HUES48 (cell line): ENCODE results near the gene CYTH4.
A peak's percentile ranks its signal among the peaks of the same experiment; 100 is the strongest.

Experiments
- H3K27ac ChIP-seq: one replicate; pipeline ENCODE4 v1.7.0; 2013; ENCODE audit warnings: low read depth, low read length, inconsistent platforms
- H3K27me3 ChIP-seq: 2 replicates; pipeline ENCODE4 v1.6.1; 2013; ENCODE audit warnings: mild to moderate bottlenecking, low read length; ENCODE audit not compliant: control insufficient read depth, insufficient read depth
- H3K36me3 ChIP-seq: 2 replicates; pipeline ENCODE4 v1.6.1; 2013; ENCODE audit warnings: low read length; ENCODE audit not compliant: control insufficient read depth, insufficient read depth
- H3K4me1 ChIP-seq: 2 replicates; pipeline ENCODE4 v1.6.1; 2013; ENCODE audit warnings: mild to moderate bottlenecking, low read length; ENCODE audit not compliant: control insufficient read depth, insufficient read depth
- H3K4me3 ChIP-seq: 2 replicates; pipeline ENCODE4 v1.5.1; 2013; ENCODE audit warnings: mild to moderate bottlenecking, low read depth, low read length
- H3K9ac ChIP-seq: 2 replicates; pipeline ENCODE4 v1.6.1; 2013; ENCODE audit warnings: mild to moderate bottlenecking, low read depth, low read length, moderate library complexity
- H3K9me3 ChIP-seq: 2 replicates; pipeline ENCODE4 v1.6.1; 2013; ENCODE audit warnings: low read length; ENCODE audit not compliant: control insufficient read depth, insufficient read depth

Gene CYTH4

DNA sequence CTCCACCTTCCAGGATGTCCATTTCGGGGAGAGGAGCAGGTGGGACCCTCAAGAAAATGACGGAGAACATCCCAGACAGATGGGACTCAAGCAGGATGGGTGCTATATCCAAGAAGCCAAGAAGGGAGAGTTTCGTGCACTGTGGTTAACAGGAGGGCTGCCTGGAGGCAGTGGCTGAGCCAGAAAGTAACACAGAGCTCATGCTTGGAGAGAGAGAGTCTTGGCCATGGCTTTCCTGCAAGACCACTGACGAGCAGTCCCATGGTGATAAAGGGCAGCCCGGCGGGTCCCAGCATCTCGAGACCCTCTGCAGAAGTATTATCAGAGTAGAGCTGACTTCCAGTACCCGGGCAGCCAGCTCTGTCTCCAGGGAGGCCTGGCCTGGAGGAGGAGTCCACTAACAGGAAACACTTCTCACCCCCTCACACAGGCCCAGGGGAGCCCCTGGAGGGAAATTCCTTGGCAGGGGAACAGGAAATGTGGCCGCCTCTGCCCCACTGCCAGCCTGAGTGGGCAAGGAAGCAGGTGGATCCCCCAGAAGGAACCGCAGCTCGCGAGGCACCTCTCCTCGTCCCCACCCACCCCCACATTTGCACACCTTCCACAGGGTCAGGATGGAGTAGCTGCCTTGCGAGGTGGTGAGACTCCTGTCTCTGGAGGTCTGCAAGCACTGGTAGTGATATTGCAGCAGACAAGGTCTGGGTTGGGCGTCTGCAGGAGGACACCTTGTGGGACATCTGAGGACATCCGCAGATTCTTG lies 32.2 kb downstream of the CYTH4 start:
- no peak overlapping the region for H3K4me3 ChIP-seq
- no peak overlapping the region for H3K27ac ChIP-seq
- H3K4me1 ChIP-seq: no peaks in the 10 kb centered on the region; the same call in 1 of the 2 replicates
- H3K27me3 ChIP-seq: no peaks in the 10 kb centered on the region
- H3K9ac ChIP-seq: no peak overlapping the region
- no peaks in the 10 kb centered on the region for H3K9me3 ChIP-seq
- no peaks in the 10 kb centered on the region for H3K36me3 ChIP-seq

- H3K4me3 ChIP-seq: no peak overlapping the region
- no peaks in the 10 kb centered on the region for H3K9me3 ChIP-seq
- no peak overlapping the region for H3K9ac ChIP-seq
- H3K27me3 ChIP-seq: no peaks in the 10 kb centered on the region
- H3K4me1 ChIP-seq: no peaks in the 10 kb centered on the region; the same call in 1 of the 2 replicates
- no peak overlapping the region for H3K27ac ChIP-seq
- H3K36me3 ChIP-seq: no peaks in the 10 kb centered on the region
These were observed 34.1 kb downstream of the CYTH4 start for GRCh38 chr22:37316405-37316804.

GRCh38 chr22:37316875-37317371 lies 34.6 kb downstream of the CYTH4 start:
- Histone ChIP-seq H3K9me3 (no peaks in the 10 kb centered on the region), H3K27ac (no peak overlapping the region), H3K27me3 (no peaks in the 10 kb centered on the region), H3K36me3 (no peaks in the 10 kb centered on the region), H3K4me1 (no peaks in the 10 kb centered on the region; the same call in 1 of the 2 replicates), H3K9ac (no peak overlapping the region), H3K4me3 (no peak overlapping the region)

DNA sequence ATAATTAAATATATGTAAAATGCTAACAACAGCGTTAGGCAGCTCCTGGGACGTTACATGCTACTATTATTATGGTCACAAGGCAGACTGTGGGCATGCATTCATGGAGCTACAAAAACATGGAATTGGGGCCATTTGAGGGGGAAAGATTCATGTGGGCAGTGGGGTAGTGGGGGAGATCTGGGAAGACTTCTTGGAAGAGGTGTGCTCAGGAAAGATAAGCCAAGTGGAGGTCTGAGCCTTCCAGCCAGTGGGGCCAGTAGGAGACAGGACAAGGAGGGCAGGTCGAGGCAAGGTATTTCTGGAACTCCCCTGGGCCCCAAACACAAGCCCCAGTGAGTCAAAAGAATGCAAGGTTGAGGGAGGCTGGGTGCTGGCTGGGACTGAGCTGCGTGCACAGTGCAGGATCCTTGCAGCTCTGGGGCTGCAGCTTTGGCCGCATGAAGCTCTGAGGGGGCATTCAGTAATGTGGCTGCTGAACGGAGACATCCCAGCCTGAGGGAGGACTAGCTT lies 35.4 kb downstream of the CYTH4 start:
- no peak overlapping the region for H3K9ac ChIP-seq
- no peak overlapping the region for H3K27ac ChIP-seq
- no peak overlapping the region for H3K4me3 ChIP-seq
- peaks cover 7% of the 10 kb centered on the region for H3K27me3 ChIP-seq
- no peaks in the 10 kb centered on the region for H3K36me3 ChIP-seq
- H3K9me3 ChIP-seq: no peaks in the 10 kb centered on the region
- H3K4me1 ChIP-seq: no peaks in the 10 kb centered on the region; the same call in 1 of the 2 replicates

- no peaks in the 10 kb centered on the region for H3K36me3 ChIP-seq
- no peak overlapping the region for H3K27ac ChIP-seq
- H3K9me3 ChIP-seq: no peaks in the 10 kb centered on the region
- H3K4me1 ChIP-seq: no peaks in the 10 kb centered on the region; the same call in 1 of the 2 replicates
- H3K4me3 ChIP-seq: no peak overlapping the region
- H3K9ac ChIP-seq: no peak overlapping the region
- peaks cover 14% of the 10 kb centered on the region for H3K27me3 ChIP-seq
These were observed 36.2 kb downstream of the CYTH4 start for GRCh38 chr22:37318364-37319109.

- H3K4me1 ChIP-seq: peaks cover 8% of the 10 kb centered on the region
- H3K27ac ChIP-seq: no peak overlapping the region
- peaks cover 23% of the 10 kb centered on the region for H3K27me3 ChIP-seq
- no peaks in the 10 kb centered on the region for H3K36me3 ChIP-seq
- no peak overlapping the region for H3K4me3 ChIP-seq
- no peak overlapping the region for H3K9ac ChIP-seq
- no peaks in the 10 kb centered on the region for H3K9me3 ChIP-seq
These were observed 37.2 kb downstream of the CYTH4 start for GRCh38 chr22:37319469-37319868.

DNA sequence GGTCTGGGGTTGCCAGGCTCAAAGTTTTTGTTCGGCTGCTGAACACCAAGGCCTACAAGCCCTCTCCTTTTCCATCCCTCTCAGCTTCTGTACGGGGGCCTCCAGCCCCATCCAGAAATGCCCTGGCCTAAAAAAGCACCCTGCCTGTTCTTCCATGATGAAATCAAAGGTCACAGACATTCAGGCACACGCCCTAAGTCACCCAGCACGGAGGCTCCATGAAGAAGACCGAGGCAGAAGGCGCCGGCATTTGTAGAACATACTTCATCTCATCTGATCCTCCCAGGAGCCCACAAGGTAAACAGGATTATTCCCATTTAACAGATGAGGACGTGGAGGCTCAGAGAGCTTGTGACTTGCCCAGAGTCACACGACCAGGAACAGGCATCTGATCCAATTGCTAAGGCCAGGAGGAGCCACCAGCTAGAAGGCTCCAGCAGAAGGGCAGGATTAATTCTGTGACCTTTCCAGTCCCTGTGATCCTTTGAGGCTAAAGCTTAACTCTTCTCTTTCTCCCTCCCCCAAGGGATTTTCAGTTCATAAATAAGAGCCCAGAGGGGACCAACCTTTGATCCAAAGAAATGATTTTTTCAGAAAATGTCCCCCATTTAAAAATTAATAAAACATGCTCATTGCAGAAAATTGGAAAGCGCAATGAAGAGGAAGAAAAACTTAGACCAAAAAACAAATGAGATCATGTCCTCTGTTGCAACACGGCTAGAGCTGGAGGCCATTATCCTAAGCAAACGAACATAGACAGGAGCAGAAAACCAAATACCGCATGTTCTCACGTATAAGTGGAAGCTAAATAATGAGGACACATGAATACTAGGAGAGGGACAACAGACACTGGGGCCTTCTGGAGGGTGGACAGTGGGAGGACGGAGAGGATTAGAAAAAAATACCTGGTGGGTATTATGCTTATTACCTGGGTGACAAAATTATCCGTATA lies 38.7 kb downstream of the CYTH4 start:
- H3K27me3 ChIP-seq: peaks cover 33% of the 10 kb centered on the region
- H3K4me1 ChIP-seq: peaks cover 15% of the 10 kb centered on the region
- no peak overlapping the region for H3K9ac ChIP-seq
- no peaks in the 10 kb centered on the region for H3K36me3 ChIP-seq
- H3K4me3 ChIP-seq: no peak overlapping the region
- H3K27ac ChIP-seq: no peak overlapping the region
- no peaks in the 10 kb centered on the region for H3K9me3 ChIP-seq

GRCh38 chr22:37324340-37325038 lies 42.2 kb downstream of the CYTH4 start:
- Histone ChIP-seq H3K36me3 (no peaks in the 10 kb centered on the region), H3K4me1 (peaks cover 15% of the 10 kb centered on the region), H3K9ac (no peak overlapping the region), H3K27ac (no peak overlapping the region), H3K9me3 (no peaks in the 10 kb centered on the region), H3K4me3 (peak overlapping the region; percentile 53; the same call in 1 of the 2 replicates), H3K27me3 (peaks cover 37% of the 10 kb centered on the region)

DNA sequence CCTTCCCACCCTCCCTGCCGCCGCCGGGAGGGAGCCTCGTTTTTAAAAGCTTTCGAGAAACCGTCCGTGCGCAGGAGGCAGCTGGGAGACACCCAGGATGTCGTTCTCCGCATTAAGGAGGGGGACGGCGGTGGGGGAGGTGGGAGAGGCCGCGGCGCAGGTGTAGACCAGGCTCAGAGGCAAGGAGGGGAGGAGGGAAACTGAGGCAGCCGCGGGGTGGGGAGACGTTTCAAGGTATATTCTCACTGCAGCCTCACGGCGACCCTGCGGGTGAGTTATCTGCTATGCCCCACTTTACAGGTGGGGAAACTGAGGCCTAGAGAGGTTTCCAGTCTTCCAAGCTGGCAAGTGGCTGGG lies 42.7 kb downstream of the CYTH4 start:
- H3K27ac ChIP-seq: no peak overlapping the region
- no peaks in the 10 kb centered on the region for H3K36me3 ChIP-seq
- H3K4me3 ChIP-seq: peak overlapping the region; percentile 53; the same call in 1 of the 2 replicates
- no peaks in the 10 kb centered on the region for H3K9me3 ChIP-seq
- H3K4me1 ChIP-seq: peaks cover 15% of the 10 kb centered on the region
- no peak overlapping the region for H3K9ac ChIP-seq
- H3K27me3 ChIP-seq: peaks cover 37% of the 10 kb centered on the region

- H3K9me3 ChIP-seq: no peaks in the 10 kb centered on the region
- H3K36me3 ChIP-seq: no peaks in the 10 kb centered on the region
- no peak overlapping the region for H3K4me3 ChIP-seq
- peaks cover 15% of the 10 kb centered on the region for H3K4me1 ChIP-seq
- H3K27ac ChIP-seq: no peak overlapping the region
- peaks cover 37% of the 10 kb centered on the region for H3K27me3 ChIP-seq
- H3K9ac ChIP-seq: no peak overlapping the region
These were observed 44.4 kb downstream of the CYTH4 start for GRCh38 chr22:37326726-37327125.
